Fibroblast of upper back skin (primary cell): ENCODE data around the gene YPEL4.
A peak's percentile ranks its signal among the peaks of the same experiment; 100 is the strongest.

Source experiments
- DNase-seq: peaks from one replicate; pipeline ENCODE4 v3.0.0-alpha.2; 2013

YPEL4 gene

DNA sequence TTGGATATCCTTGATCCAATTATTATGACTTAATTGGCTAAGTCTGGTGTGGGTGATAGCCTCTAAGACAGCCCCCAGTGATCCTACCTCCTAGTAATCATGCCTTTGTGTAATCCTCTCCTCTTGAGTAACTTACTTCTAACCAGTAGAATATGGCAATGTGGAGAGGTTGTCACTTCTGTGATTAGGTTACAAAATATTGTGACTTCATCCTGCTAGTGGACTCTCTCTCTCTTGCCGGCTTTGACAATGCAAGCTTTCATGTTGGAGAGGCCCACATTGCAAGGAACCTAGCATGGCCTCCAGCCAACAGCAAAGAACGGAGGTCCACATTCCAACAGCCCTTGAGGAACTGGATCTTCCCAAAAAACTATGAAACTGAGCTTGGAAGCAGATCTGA, 19.5 kb downstream of the YPEL4 start:
- no peak for DNase-seq

DNA sequence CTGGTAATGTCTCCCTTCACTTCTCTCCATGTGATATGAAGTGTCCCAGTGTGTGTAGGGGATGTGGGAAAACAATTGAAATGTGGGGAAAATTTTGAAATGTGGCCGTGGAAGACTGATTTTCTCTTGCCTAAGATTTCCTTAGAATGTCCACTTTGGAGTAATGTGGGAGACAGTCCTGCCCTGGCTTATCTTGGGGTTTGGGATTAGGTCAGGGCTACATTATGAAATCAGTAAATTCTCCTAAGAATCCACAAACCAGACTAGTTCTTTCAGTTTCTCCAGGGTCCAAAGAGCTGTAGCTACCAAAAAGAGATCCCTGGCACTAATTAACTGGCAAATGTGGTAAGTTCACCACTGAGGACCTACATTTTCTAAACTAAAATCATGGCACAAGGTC, 22.8 kb downstream of the YPEL4 start:
- no peak for DNase-seq

DNA sequence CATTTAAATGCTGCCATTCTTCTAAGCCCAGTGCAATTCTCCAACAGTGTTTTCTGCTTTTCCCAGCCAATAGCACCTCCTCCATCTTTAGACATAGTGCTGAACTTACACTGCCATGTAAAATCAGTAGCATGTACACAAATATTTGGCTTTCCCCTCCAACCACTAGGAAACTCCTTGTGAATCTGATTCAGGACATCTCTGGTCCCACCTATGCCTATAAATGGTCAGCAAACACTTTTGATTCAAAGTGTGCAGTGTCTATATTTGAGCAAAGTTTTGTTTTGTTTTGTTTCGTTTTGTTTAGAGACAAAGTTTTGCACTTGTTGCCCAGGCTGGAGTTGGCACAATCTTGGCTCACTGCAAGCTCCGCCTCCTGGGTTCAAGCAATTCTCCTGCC, 24.8 kb downstream of the YPEL4 start:
- DNase-seq: no peak

DNA sequence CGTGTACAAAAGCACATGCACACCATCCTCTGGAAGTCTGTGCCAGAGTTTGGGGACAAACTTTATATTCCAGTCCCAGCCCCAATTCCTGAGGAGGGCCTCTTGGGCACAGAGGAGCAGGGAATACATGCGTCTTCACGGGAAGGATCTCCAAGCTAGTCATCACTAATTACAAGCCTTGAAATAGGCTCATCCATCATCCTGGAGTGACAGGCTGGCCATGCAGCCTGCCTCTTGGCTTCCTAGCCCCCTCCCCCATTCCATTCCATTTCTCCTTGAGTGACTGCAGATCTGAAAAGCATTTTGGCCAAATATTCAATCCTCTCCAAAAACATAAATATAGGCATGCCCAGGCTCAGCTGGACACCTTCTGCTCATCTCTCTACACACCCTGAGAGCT, 27.4 kb downstream of the YPEL4 start:
- no peak for DNase-seq

DNA sequence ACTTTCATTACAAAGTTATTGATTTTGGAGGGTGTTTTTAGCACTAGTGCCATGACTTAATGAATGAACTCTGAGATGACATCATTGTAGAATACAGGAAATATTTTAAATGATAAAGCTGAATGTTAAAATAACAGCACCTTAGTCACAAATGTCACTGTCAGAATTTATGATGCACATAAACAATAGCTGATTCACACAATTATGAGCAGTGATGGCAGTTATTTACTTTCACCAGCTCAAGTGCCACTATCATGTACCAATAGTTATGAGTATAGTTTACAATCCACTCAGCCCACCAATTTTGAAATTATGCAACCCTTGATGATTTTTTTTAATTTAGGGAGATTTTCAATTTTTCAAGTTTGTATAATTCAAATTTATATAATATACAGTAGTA, 29.2 kb downstream of the YPEL4 start:
- DNase-seq: no peak

DNA sequence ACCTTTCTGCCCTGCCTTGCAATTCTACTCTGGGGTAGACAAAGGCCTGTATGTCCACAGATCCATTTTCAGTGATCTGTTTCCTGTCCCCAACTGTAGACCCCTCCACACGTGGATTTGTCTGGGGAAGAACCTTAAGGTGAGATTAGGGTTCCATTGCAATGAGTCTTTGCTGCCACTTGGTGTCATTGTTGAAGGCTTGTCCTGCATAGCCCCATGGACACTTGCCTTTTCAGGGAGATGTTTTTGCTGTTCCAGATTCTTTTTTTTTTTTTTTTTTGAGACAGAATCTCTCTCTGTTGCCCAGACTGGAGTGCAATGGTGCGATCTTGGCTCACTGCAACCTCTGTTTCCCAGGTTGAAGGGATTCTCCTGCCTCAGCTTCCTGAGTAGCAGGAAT, 30.4 kb downstream of the YPEL4 start:
- no peak for DNase-seq

DNA sequence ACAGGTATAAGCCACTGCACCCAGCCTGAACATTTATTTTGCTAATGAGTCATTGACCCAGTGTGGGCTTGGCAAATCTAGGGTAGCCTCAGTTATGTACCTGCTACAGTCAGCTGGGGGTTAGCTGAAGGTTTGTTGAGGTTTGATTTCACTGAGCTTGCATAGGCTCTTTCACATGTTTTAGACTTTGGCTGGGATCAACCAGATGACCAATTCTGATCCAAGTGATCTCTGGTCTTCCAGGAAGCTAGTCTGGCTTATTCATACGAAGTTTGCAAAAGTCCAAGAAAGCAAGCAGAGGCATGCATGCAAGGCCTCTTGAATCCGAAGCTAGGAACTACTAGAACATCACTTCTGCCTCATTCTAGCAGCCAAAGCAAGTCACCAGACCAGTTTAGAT, 31.3 kb downstream of the YPEL4 start:
- DNase-seq: no peak

DNA sequence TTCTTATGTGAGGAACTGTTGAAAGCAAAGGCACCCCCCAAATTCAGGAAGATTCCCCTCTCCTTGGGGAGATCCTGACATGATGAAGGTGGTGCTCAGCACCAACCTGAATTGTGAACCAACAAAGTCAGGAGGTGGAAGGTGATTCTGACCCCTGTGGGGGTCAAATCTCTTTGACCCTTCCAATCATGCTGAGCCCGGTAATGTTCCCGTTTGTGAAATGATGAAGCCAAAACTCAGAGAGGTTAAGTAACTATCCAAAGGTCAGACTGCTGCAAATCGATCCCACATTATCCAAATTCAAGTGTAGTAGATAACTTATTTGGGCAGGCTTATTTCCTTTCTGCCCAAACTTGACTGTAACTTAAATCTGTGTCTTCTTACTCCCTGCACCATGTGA, 33.1 kb downstream of the YPEL4 start:
- DNase-seq: no peak

DNA sequence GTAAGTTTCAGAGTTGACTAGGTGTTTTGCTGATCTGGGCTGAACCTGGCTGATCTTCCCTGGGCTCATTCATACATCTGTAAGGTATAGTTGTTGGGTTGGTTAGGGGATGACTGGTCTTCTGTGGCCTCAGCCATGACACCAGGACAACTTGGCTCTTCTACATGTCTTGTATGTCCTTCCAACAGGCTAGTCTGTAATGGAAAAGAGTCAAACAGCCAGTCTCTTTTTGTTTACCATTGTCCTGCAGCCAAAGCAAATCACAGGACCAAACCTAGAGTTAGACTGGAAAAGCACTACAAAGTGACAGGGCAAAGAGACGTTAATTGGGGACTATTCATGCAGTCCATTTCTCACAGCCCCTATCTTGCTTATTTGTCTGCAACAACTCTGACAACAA, 34.4 kb downstream of the YPEL4 start:
- no peak for DNase-seq

DNA sequence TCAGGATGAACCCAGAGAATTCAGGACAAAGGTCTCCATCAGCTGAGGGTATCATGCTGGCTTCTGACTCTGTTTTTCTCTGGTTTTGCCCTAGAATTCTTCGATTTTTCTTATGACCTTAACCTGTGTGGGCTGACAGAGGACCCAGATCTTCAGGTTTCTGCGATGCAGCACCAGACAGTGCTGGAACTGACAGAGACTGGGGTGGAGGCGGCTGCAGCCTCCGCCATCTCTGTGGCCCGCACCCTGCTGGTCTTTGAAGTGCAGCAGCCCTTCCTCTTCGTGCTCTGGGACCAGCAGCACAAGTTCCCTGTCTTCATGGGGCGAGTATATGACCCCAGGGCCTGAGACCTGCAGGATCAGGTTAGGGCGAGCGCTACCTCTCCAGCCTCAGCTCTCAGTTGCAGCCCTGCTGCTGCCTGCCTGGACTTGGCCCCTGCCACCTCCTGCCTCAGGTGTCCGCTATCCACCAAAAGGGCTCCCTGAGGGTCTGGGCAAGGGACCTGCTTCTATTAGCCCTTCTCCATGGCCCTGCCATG, 35.4 kb downstream of the YPEL4 start:
- no peak for DNase-seq

DNA sequence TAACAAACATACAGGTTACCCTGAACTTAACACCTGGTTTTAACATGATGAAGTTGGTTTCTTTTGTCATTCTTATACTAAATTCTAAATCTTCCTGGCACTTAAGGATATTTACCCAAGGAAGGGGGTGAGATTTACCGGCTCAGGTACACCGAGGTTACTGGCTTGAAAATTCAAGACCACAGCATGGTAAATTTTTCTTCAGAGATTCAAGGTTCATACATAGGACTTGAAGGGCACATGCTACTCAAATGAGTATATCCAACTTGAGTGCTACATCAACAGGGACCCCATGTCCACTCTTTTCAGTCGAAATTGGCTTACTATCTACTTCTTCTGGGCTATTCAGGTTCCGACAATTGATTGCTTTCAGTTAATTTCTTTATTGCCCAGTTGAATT, 39.5 kb downstream of the YPEL4 start:
- DNase-seq: no peak

DNA sequence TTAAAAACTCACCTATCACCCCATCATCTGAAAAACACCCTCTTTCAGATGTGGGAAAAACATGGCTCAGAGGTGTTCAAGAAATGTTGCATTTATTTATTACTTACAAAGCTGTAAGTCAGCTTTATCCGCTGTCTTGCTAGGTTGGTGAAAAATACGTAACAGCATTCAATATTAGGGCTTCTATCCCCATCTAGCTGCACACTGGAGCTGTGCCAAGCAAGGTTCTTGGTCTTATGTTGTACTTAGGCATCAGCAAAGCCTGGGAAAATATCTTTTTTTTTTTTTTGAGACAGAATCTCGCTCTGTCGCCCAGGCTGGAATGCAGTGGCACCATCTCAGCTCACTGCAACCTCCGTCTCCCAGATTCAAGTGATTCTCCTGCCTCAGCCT, 44.7 kb downstream of the YPEL4 start:
- DNase-seq: no peak

DNA sequence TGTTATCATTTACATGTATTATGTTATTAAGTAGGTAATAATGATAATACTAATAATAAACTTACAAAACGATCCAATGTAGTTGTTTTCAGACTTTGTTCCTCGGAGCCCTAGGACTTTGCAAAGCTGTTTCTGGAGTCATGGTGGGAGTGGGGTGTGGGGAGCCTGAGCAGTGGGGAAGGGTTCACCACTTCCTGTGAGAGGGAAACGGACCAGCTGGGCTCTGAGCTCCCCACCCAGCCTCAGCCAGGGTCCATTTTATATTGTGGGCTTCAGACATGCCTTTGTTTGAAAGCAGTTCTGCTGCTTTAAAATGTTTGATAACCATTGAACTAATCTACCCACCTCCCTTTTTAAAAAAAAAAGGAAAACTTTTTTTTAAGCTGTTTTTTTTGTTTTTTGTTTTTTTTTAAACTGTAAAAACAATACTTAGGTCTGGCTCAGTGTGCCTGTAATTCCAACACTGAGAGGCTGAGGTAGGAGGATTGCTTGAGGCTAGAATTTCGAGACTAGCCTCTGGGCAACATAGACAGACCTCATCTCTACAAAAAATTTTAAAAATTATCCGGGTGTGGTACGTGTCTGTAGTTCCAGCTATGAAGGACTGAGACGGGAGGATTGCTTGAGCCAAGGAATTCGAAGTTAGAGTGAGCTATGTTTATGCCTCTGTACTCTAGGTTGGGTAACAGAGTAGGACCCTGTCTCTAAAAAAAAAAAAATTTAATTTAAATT, 45.2 kb downstream of the YPEL4 start:
- DNase-seq: no peak

DNA sequence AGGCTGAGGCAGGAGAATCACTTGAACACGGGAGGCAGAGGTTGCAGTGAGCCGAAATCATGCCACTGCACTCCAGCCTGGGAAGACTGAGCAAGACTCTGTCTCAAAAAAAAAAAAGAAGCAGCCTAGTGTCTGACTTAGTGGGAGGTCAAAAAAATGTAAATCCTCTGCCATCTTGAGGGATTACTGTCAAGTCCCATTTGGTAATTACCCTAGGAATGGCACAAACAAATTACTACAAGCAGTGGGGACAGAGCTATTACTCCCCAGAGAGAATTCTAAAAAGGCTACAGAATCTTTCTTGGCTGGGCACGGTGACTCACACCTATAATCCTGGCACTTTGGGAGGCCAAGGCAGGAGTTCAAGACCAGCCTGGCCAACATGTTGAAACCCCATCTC, 48.4 kb downstream of the YPEL4 start:
- no peak for DNase-seq

DNA sequence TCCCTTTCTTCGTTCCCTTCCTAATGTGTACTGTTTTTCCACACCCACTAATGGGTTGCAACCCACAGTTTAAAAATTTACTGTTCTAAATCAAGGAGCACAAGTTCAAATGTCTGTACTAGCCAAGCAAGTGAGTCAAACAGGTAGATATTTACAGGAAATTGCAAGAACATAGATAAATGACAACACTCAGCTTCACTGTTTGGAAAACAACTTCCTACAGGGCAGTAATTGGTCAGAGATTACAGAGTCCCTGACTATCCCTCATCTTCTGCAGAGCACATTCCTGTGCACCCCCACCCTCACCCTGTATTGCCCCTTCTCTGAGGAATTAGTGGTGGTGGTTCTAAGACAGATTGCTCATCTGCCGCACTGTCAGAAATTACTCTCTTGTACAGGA, 50.3 kb downstream of the YPEL4 start:
- DNase-seq: no peak

DNA sequence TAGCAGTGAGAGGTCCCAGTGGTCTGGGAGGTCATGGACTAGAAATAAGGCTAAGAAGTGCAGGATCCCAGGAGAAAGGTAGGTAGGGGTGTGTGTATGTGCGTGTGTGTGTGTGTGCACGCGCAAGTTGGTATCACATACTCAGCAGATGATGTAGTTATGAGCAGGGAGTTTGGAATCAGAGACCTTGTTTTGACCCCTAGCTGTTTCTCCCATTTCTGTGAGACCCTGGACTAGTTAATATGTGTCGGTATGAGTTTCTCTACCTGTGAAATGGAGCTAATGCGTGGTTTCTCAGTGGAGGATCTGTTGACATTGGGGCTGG, 50.9 kb downstream of the YPEL4 start:
- DNase-seq: peak; percentile 45

DNA sequence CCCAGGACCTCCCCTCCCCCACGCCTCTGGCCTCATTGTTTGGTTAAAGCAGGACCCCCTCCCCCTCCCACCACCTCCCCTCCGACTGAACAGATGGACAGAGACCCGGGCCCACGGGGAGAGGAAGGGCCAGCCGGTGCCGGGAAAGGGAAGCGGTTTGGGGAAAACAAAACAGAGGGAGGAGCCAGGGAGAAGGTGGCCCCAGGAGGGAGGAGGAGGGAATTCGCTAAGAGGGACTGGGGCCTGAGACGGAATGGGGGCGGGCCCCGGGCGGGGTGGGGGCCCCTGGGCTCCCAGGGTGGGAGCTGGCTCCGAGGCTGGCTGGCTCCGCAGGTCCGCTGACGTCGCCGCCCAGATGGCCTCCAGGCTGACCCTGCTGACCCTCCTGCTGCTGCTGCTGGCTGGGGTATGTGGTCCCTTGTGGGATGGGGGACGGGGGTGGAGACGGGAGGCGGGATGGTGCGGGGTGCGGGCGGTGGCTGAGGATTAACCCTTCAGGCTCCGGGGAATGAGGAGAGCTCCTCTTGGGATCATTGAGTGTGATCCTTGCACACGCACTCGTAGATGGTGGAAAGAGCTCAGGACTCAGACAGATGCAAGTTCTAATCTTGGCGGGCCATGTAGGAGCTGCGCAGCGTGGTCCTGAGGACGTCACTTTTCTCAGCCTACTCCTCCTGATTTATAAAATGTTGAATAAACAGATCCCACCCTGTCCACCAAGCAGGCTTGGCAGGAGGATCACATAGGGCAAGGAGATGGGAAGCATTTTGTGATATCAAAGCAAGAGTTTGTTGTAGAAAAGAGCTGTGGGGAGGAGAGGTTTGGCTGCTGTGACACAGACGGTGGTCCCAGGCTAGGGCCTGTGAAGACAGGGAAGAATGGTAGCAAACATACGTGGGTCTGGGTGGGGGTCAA, 51.5 kb downstream of the YPEL4 start:
- DNase-seq: peak; percentile 49

DNA sequence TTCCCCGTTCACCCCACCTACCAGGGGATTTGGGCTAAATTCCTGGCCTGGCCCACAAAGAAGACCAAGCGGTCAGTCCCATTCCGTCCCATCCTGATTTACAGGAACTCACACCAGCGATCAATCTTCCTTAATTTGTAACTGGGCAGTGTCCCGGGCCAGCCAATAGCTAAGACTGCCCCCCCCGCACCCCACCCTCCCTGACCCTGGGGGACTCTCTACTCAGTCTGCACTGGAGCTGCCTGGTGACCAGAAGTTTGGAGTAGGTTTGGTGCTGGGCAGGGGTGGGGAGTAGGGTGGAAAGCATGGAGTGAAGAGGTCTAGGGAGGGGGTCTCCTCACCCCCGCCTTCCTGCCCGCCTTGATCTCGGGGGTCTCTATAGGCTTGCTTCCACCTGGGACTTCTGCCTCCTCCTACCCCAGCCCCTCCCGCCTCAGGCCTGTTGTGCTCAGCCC, 52.2 kb downstream of the YPEL4 start, which contains the start of gene SERPING1:
Gene SERPING1, plus strand, starts transcription at position 225 of the 455 bp plus-strand sequence. CDS start 586 bp downstream, outside the sequence.
- DNase-seq: no peak

DNA sequence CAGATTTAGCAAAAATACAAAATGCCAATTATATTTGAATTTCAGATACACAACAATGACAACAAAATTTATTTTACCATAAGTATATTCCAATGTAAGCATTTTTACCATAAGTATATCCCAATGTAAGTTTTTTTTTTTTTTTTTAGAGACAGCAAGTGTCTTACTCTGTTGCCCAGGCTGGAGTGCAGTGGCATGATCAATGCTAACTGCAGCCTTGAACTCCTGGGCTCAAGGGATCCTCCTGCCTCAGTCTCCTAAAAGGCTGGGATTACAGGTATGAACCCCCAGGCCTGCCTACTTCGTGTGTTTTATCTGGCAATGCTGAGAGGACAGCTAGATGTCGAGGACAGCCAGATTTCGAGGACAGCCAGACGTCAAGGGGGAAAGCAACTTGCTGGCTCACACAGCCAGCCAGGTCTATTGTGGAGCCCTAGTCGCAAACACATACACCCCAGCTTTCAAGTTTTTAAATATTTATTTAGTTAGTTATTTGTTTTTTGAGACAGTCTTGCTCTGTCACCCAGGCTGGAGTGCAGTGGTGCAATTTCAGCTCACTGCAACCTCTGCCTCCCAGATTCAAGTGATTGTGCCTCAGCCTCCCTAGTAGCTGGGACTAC, 53.3 kb downstream of the YPEL4 start:
- no peak for DNase-seq
